Measurements from ENCODE around the gene MYL10. TPM values are rescaled to one million over a fixed set of nuclear protein-coding genes. Genes with fewer than 3 reads are reported as not detected.

MYL10 gene
- total RNA-seq, 1 experiment from 2014 or later = not detected

DNA sequence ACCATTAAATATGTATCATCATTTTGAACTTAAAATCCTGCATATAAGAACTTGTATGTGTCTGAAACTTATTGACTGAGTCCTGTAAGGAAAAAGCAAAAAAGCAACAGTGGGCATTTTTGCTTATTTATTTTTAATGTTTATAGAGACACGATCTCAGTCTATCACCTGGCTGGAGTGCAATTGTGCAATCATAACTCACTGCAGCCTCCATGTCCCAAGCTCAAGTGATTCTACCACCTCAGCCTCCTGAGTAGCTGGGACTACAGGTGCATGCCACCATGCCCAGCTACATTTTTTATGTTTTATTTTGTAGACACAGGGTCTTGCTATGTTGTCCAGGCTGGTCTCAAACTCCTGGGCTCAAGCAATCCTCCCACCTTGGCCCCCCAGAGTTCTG, 32.2 kb downstream of the MYL10 start:
- DNase-seq (ENCODE audit: low spot score) = no peak

- DNase-seq (ENCODE audit: low spot score) = no peak
Measured at GRCh38 chr7:101595766-101596537, 33.1 kb downstream of the MYL10 start.

- DNase-seq (ENCODE audit: low spot score) = no peak
Measured at GRCh38 chr7:101595246-101595645, 33.9 kb downstream of the MYL10 start.

DNA sequence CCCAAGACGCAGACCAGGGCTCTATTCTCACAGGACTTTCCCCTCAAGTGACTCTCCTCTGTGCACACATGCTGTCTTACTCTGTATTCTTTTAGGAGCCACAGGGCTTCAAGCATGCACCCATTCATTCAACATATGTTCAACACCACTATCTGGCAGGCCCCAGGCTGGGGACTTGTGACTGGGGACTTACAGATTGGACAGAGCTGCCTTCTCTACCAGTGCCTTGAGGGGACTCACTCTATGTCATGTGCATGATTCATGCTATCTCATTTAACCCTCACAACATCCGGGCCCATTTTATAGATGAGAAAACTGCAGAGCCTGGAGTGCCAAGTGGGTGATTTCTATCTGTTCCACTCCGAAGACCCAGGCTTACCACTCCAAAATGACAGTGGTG, 34.3 kb downstream of the MYL10 start:
- no peak for DNase-seq (ENCODE audit: low spot score)

DNA sequence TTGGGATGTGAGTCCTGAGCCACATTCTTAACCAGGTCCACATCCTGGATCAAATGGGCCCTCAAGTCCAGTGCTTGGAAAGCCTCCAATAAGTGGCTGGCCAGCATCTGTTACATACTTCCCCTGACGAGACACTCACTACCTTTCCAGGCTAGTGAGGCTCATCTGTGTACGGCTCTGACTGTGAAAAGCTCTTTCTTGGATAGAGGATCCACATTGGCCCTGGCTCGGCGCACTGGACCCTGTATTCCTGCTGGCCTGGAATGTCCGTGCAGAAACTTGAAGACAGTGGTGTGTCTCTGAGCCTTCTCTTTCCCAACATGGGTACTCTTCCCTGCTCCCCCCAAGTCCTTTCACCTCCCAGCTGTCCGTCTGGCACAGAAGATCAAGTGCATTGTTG, 35.5 kb downstream of the MYL10 start:
- no peak for DNase-seq (ENCODE audit: low spot score)

- DNase-seq (ENCODE audit: low spot score) = no peak
Measured at GRCh38 chr7:101591504-101591903, 37.6 kb downstream of the MYL10 start.

DNA sequence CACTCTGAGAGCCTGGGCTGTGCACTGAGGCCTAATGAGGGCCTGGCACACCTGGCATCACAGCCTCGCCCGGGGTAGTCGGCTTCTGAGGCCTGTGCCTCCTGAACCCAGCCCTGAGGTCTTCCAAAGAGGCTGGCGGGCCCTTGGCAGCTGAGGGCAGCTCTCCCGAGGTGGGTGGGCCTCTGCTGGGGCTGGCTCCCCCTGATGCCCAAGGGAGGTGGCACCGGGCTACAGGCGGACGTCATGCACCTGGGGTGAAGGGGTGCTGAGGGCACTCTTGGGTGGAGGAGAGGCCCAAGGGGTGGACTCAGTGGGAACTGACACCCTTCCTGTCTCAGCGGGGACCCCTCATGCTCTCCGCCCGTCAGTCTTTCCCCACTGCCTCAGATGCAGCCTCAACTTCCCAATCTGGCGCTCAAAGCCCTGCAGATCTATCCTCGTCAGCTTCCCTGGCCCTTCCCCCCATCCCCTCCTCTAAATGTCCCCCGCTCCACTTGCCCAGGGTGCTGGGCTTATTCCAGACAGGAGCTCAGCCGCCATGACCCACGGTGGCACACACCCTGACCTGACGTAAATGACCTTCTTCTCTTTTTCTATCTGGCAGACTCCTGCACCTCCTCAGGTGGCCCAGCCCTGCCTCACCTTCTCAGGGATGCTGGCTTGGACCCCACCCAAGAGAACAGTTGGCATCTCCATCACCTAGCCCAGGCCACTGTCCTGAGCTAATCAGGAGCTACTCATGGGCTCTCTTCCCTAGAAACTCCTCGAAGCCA, 38.2 kb downstream of the MYL10 start:
- DNase-seq (ENCODE audit: low spot score) = no peak

- no peak for DNase-seq (ENCODE audit: low spot score)
Measured at GRCh38 chr7:101589976-101590662, 39.0 kb downstream of the MYL10 start.

DNA sequence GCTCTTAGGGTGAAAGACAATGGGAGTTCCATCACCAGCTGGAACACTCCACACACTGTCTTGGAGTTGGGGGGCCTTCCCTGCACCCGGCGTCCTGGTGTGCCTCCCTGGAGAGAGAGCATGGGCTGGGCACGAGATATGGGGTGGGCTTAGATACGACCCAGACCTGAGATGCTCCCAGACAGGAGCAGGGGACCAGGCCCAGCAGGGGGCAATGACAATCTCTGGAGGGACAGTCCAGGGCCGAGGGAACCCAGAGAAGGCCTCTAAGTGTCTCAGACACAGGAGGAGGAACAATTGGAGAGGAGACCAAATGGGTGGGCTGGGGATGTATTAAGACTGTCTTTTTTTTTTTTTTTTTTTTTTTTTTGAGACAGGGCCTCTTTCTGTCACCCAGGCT, 40.0 kb downstream of the MYL10 start:
- no peak for DNase-seq (ENCODE audit: low spot score)

DNA sequence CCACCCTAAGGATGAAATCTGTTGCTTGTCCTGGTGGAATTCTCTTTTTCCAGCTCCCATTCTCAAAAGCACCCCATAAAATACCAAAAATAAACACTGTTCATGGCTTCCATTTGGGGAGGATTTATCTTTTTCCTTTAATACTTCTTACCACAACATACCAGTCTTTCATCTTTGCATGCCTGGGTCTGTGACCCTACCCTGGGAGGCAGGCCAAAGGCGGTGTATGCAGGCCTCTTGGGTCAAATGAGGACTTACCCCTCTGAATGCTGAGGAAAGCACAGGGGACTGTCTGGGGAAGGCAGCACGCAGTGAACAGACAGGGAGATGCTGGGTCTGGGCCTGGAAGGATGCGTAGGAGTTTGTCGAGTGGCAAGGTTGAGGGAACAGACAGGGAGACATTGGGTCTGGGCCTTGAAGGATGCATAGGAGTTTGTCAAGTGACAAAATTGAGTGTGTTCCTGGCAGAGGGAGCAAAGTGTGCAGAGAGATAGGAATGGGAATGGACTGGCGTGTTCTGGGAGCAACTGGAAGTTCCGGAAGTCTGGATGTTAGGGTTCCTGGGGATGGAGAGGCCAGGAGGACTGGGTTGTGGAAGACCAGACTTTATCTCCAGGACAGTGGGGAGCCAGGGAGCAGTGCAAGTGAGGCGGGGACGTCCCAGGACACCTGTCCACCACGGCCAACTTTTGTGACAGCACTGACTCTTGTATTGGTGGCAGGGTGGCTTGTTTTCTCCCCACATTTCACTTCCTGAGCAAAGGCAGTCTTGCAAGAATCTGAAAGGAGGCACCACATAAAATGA, 40.8 kb downstream of the MYL10 start:
- no peak for DNase-seq (ENCODE audit: low spot score)

GRCh38 chr7:101586906-101587677, 42.0 kb downstream of the MYL10 start:
- no peak for DNase-seq (ENCODE audit: low spot score)

GRCh38 chr7:101586078-101586905, 42.8 kb downstream of the MYL10 start:
- no peak for DNase-seq (ENCODE audit: low spot score)

DNA sequence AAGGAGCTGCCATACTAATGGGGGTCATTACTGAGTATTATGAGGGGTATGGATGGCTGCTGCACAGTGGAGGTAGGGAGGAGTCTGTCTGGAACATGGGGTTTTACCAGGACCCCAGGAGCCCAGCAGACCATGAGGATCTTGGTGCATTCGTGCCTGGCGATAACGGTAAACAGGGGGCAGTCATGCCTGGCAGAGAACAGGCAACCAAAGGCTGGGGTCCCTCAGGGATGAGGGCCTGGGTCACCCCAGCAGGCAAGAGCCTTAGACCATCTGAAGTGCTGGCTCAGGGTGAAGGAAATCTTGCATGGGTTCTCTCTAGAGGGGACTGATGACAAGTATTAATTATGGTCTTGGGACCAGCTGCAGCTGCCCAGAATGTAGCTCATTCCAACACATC, 46.1 kb downstream of the MYL10 start:
- no peak for DNase-seq (ENCODE audit: low spot score)

- no peak for DNase-seq (ENCODE audit: low spot score)
Measured at GRCh38 chr7:101581891-101582290, 47.2 kb downstream of the MYL10 start.

DNA sequence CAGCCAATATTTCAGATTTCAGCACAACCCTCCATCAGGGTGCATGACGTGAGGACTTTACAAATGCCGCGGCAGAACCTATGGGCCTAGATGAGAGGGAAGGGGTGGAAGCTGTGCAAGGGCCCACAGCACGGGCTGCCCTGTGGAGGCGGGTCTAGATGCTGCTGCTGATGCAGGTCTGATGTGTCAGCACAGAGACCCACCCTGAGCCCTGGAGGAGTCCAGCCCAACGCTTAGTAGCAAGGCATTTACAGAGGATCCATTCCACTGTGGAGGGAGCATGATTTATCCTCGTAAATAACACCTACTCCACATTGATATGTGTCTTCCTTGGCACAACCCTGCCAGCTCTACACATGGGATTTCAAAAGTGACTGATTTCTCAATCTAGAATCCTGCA, 48.5 kb downstream of the MYL10 start:
- no peak for DNase-seq (ENCODE audit: low spot score)

DNA sequence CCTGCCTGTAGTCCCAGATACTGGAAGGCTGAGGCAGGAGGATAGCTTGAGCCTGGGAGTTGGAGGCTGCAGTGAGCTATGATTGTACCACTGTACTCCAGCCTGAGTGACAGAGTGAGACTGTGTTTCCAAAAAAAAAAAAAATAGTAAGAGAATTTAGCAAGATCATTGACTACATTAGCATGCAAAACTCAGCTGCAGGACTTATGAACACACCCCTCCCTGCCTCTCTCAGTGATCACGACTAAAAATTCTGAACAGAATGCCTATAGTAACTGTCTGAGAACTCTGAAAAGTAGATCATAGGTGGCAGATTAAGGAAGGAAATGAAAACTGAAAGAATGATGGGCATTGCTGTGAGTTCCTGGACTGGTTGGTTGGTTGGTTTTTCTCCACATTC, 50.5 kb downstream of the MYL10 start:
- no peak for DNase-seq (ENCODE audit: low spot score)

- no peak for DNase-seq (ENCODE audit: low spot score)
Measured at GRCh38 chr7:101576998-101577397, 52.1 kb downstream of the MYL10 start.

DNA sequence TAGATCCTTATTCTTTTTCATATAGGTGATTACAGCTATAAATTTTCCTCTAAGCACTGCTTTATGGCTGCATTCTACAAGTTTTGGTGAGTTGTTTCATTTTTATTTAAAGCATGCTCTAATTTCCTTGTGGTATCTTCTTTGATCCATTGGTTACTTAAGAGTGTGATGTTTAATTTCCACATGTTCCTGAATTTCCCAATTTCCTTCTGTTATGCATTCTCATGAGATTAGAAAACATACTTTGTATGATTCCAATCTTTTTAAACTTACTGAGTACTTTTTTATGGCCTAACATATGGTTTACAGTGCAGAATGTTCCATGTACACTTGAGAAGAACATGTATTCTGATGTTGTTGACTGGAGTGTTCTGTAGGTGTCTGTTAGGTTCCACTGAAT, 53.4 kb downstream of the MYL10 start:
- no peak for DNase-seq (ENCODE audit: low spot score)

DNA sequence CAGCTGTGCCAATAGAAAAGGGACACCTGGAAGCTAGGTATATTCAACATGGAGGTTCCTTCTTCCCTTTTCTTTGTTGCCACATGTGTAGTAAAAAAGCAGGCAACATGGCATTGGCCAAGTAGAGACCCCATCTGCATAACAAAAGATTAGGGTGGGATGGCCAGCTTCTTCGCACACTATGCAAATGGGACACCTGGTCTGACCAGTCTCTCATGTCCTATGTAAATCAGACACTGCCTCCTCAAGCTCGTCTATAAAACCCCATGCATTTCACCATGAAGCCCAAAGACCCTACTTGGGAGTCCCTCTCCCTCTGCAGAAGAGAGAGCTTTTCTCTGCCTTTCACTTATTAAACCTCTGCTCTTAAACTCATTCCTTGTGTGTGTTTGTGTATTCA, 53.9 kb downstream of the MYL10 start:
- no peak for DNase-seq (ENCODE audit: low spot score)

DNA sequence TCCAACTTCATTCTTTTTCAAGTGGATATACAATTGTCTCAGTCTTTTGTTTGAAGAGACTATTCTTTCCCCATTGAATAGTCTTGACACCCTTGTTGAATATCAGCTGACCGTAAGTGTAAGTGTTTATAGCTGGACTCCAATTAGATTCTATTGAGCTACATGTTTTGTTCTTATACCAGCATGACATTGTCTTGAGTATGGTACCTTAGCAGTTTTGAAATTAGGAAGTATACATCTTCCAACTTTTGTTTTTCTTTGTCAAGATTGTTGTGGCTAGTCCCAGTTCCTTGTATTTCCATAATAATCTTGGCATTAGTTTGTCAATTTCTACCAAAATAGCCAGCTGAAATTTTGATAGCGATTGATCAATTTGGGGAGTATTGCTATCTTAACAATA, 56.9 kb downstream of the MYL10 start:
- no peak for DNase-seq (ENCODE audit: low spot score)

All from H4 (cell line).